Naive B cell (primary cell): ENCODE results near the gene PSMB1. TPM values are rescaled to one million over a fixed set of nuclear protein-coding genes. Genes with fewer than 3 reads are reported as not detected.
A peak's percentile ranks its signal among the peaks of the same experiment; 100 is the strongest.
"Not testable (repeated sequence)": the region's sequence is repeated elsewhere in the genome, so short reads cannot be mapped to it uniquely, and the experiment has no call there.

Experiments used
- ATAC-seq, 2 donors: fragments of 150-1000 bp; cut with Tn5 transposase; 2 replicates each; pipeline ENCODE4 v1.10.0; 2021; ENCODE audit warnings: low read depth in 2 of 2, mild to moderate bottlenecking in 2 of 2, moderate library complexity in 2 of 2
- DNase-seq: peaks from one replicate; pipeline ENCODE4 v3.0.0; 2022
- H3K27ac Mint-ChIP-seq, 6 donors: one replicate each; pipeline ENCODE4 v1.8.0; 2020 to 2022; ENCODE audit warnings: mild to moderate bottlenecking in 6 of 6, mixed read lengths in 6 of 6, moderate library complexity in 5 of 6, inconsistent platforms in 2 of 6
- H3K27me3 Mint-ChIP-seq, 3 donors: one replicate each; pipeline ENCODE4 v1.8.0; 2021 to 2022; ENCODE audit warnings: mixed read lengths in 3 of 3, mild to moderate bottlenecking in 1 of 3
- H3K36me3 Mint-ChIP-seq, 2 donors: one replicate each; pipeline ENCODE4 v1.8.0; 2020 to 2022; ENCODE audit warnings: mixed read lengths in 2 of 2, inconsistent platforms in 1 of 2, mild to moderate bottlenecking in 1 of 2
- H3K4me1 Mint-ChIP-seq, 3 donors: one replicate each; pipeline ENCODE4 v1.8.0; 2020 to 2022; ENCODE audit warnings: mixed read lengths in 3 of 3, inconsistent platforms in 1 of 3, mild to moderate bottlenecking in 1 of 3, moderate library complexity in 1 of 3
- H3K4me3 Mint-ChIP-seq, 8 donors: one replicate each; pipeline ENCODE4 v1.8.0; 2020 to 2022; ENCODE audit warnings: mild to moderate bottlenecking in 8 of 8, mixed read lengths in 8 of 8, moderate library complexity in 8 of 8, inconsistent platforms in 2 of 8
- H3K9me3 Mint-ChIP-seq, 7 donors: one replicate each; pipeline ENCODE4 v1.8.0; 2020 to 2022; ENCODE audit warnings: mixed read lengths in 7 of 7, mild to moderate bottlenecking in 5 of 7, inconsistent platforms in 2 of 7, moderate library complexity in 1 of 7
- polyA plus RNA-seq, 6 donors: library from polyadenylated mRNA; unstranded; fragments of 300-500 nt; fragmentation: Illumina TruSeq; gene quantifications; one replicate each; pipeline ENCODE4 v1.2.3, GENCODE V29; 2021; ENCODE audit warnings: low read depth in 6 of 6

PSMB1 gene
- polyA plus RNA-seq, 6 donors from 2014 or later: 389 to 612 (median 483) TPM

GRCh38 chr6:170525795-170526194 is 27.3 kb downstream of the PSMB1 start:
- Mint-ChIP-seq H3K4me1 (no peaks in the 10 kb centered on the region), H3K9me3 (no peaks in the 10 kb centered on the region), H3K4me3 (no peak overlapping the region), H3K36me3 (no peaks in the 10 kb centered on the region), H3K27ac (no peak overlapping the region), H3K27me3 (peaks cover 0 to 6% (median 5%) of the 10 kb centered on the region in 3 donors)
- ATAC-seq (no peak), DNase-seq (no peak)

- no peak for DNase-seq
- no peak for ATAC-seq
- H3K4me1 Mint-ChIP-seq: no peaks in the 10 kb centered on the region
- no peak overlapping the region for H3K4me3 Mint-ChIP-seq
- H3K27ac Mint-ChIP-seq: peak overlapping the region in 1 of 6 donors; percentile 81
- peaks cover 5 to 13% (median 11%) of the 10 kb centered on the region in 3 donors for H3K27me3 Mint-ChIP-seq
- H3K36me3 Mint-ChIP-seq: no peaks in the 10 kb centered on the region
- H3K9me3 Mint-ChIP-seq: peaks cover 0 to 3% (median 0%) of the 10 kb centered on the region in 7 donors
Measured at GRCh38 chr6:170524172-170524502, 29.0 kb downstream of the PSMB1 start.

GRCh38 chr6:170523256-170524171 is 29.6 kb downstream of the PSMB1 start:
- no peak for DNase-seq
- peaks cover 0 to 3% (median 0%) of the 10 kb centered on the region in 7 donors for H3K9me3 Mint-ChIP-seq

GRCh38 chr6:170522565-170523183 is 30.4 kb downstream of the PSMB1 start:
- ATAC-seq: no peak
- H3K9me3 Mint-ChIP-seq: peaks cover 0 to 3% (median 0%) of the 10 kb centered on the region in 7 donors
- H3K36me3 Mint-ChIP-seq: no peaks in the 10 kb centered on the region
- H3K4me3 Mint-ChIP-seq: no peak overlapping the region
- no peak for DNase-seq
- H3K27ac Mint-ChIP-seq: no peak overlapping the region
- no peaks in the 10 kb centered on the region for H3K4me1 Mint-ChIP-seq
- H3K27me3 Mint-ChIP-seq: peaks cover 17 to 28% (median 25%) of the 10 kb centered on the region in 3 donors

More at GRCh38 chr6:170523256-170524171, 29.6 kb downstream of the PSMB1 start:
- H3K4me1 Mint-ChIP-seq: no peaks in the 10 kb centered on the region
- ATAC-seq: no peak
- peaks cover 11 to 19% (median 18%) of the 10 kb centered on the region in 3 donors for H3K27me3 Mint-ChIP-seq
- no peaks in the 10 kb centered on the region for H3K36me3 Mint-ChIP-seq
- no peak overlapping the region for H3K4me3 Mint-ChIP-seq
- peak overlapping the region in 1 of 6 donors; percentile 5 for H3K27ac Mint-ChIP-seq

- Mint-ChIP-seq H3K4me1 (peaks cover 0 to 5% (median 2%) of the 10 kb centered on the region in 3 donors), H3K36me3 (no peaks in the 10 kb centered on the region), H3K27ac (no peak overlapping the region), H3K4me3 (peak overlapping the region in 3 of 8 donors; percentile 21 to 41 (median 37)), H3K9me3 (peaks cover 0 to 11% (median 0%) of the 10 kb centered on the region in 7 donors), H3K27me3 (peaks cover 38 to 65% (median 38%) of the 10 kb centered on the region in 3 donors)
- peak; percentile 38 for DNase-seq
- ATAC-seq: peak; percentile 71 to 76
Measured at GRCh38 chr6:170516783-170517616, 36.1 kb downstream of the PSMB1 start.

GRCh38 chr6:170514908-170515307 is 38.2 kb downstream of the PSMB1 start:
- ATAC-seq: no peak
- H3K27me3 Mint-ChIP-seq: peaks cover 41 to 68% (median 52%) of the 10 kb centered on the region in 3 donors
- peak overlapping the region in 1 of 6 donors; percentile 39 for H3K27ac Mint-ChIP-seq
- peaks cover 0 to 5% (median 2%) of the 10 kb centered on the region in 3 donors for H3K4me1 Mint-ChIP-seq
- H3K36me3 Mint-ChIP-seq: no peaks in the 10 kb centered on the region
- no peak overlapping the region for H3K4me3 Mint-ChIP-seq
- peaks cover 0 to 8% (median 0%) of the 10 kb centered on the region in 7 donors for H3K9me3 Mint-ChIP-seq
- no peak for DNase-seq

GRCh38 chr6:170512249-170512648 is 40.9 kb downstream of the PSMB1 start:
- Mint-ChIP-seq H3K27ac (no peak overlapping the region), H3K36me3 (no peaks in the 10 kb centered on the region), H3K9me3 (peaks cover 0 to 8% (median 0%) of the 10 kb centered on the region in 7 donors), H3K27me3 (peaks cover 28 to 51% (median 40%) of the 10 kb centered on the region in 3 donors), H3K4me1 (peaks cover 0 to 5% (median 2%) of the 10 kb centered on the region in 3 donors), H3K4me3 (no peak overlapping the region)
- ATAC-seq (no peak), DNase-seq (no peak)

GRCh38 chr6:170510631-170511030 is 42.5 kb downstream of the PSMB1 start:
- DNase-seq (no peak), ATAC-seq (no peak)
- Mint-ChIP-seq H3K4me1 (no peaks in the 10 kb centered on the region), H3K27me3 (peaks cover 23 to 40% (median 40%) of the 10 kb centered on the region in 3 donors), H3K27ac (no peak overlapping the region), H3K4me3 (no peak overlapping the region), H3K9me3 (peaks cover 0 to 3% (median 0%) of the 10 kb centered on the region in 7 donors), H3K36me3 (no peaks in the 10 kb centered on the region)

- Mint-ChIP-seq H3K4me1 (no peaks in the 10 kb centered on the region), H3K36me3 (no peaks in the 10 kb centered on the region), H3K4me3 (no peak overlapping the region), H3K27ac (peak overlapping the region in 1 of 6 donors; percentile 84), H3K9me3 (no peaks in the 10 kb centered on the region), H3K27me3 (peaks cover 23 to 41% (median 34%) of the 10 kb centered on the region in 3 donors)
- DNase-seq: no peak
- no peak for ATAC-seq
Measured at GRCh38 chr6:170509723-170510018, 43.4 kb downstream of the PSMB1 start.

- H3K27ac Mint-ChIP-seq, H3K4me3 Mint-ChIP-seq, DNase-seq, H3K9me3 Mint-ChIP-seq, ATAC-seq, H3K36me3 Mint-ChIP-seq, H3K4me1 Mint-ChIP-seq: not testable (repeated sequence)
- H3K27me3 Mint-ChIP-seq: peaks cover 23 to 46% (median 32%) of the 10 kb centered on the region in 3 donors
Measured at GRCh38 chr6:170508892-170509722, 44.0 kb downstream of the PSMB1 start.

GRCh38 chr6:170508275-170508674 is 44.8 kb downstream of the PSMB1 start:
- H3K27me3 Mint-ChIP-seq: peaks cover 20 to 46% (median 35%) of the 10 kb centered on the region in 3 donors
- H3K4me1 Mint-ChIP-seq, H3K27ac Mint-ChIP-seq, DNase-seq, H3K36me3 Mint-ChIP-seq, H3K9me3 Mint-ChIP-seq, ATAC-seq, H3K4me3 Mint-ChIP-seq: not testable (repeated sequence)

GRCh38 chr6:170507728-170508127 is 45.4 kb downstream of the PSMB1 start:
- H3K9me3 Mint-ChIP-seq, H3K4me3 Mint-ChIP-seq, ATAC-seq, H3K4me1 Mint-ChIP-seq, DNase-seq, H3K27ac Mint-ChIP-seq: not testable (repeated sequence)
- Mint-ChIP-seq H3K36me3 (peaks cover 0 to 10% of the 10 kb centered on the region in 2 donors), H3K27me3 (peaks cover 19 to 46% (median 35%) of the 10 kb centered on the region in 3 donors)
